OCI-LY3 (cell line): ENCODE data around the gene SPEM2.
"Not testable (repeated sequence)": the region's sequence is repeated elsewhere in the genome, so short reads cannot be mapped to it uniquely, and the experiment has no call there.

Experiments
- H2AFZ ChIP-seq: fragments of 200-600, 300-600 bp; shearing (Covaris generic); 2 replicates; pipeline ENCODE4 v1.6.0; 2014; ENCODE audit warnings: antibody characterized with exemption, low read depth, low read length
- H3K27ac ChIP-seq: fragments of 200-600, 300-600 bp; sonication (generic); 2 replicates; pipeline ENCODE4 v1.5.1; 2014; ENCODE audit warnings: mild to moderate bottlenecking, low read length, moderate library complexity, mixed read lengths
- H3K27me3 ChIP-seq: fragments of 200-600, 300-600 bp; sonication (generic); 2 replicates; pipeline ENCODE4 v1.6.1; 2014; ENCODE audit warnings: low read depth, low read length, mixed read lengths
- H3K36me3 ChIP-seq: fragments of 200-600, 300-600 bp; sonication (generic); replicated peaks from 2 replicates; pipeline ENCODE3; 2014; ENCODE audit warnings: low read depth, low read length, mixed read lengths
- H3K4me1 ChIP-seq: fragments of 300-600, 200-600 bp; sonication (generic); 2 replicates; pipeline ENCODE4 v1.6.1; 2014; ENCODE audit warnings: low read length, mixed read lengths
- H3K4me2 ChIP-seq: fragments of 200-600, 300-600 bp; sonication (generic); 2 replicates; pipeline ENCODE4 v1.6.1; 2014; ENCODE audit warnings: low read length, mixed read lengths
- H3K4me3 ChIP-seq: fragments of 300-600, 200-600 bp; sonication (generic); 2 replicates; pipeline ENCODE4 v1.5.1; 2014; ENCODE audit warnings: antibody characterized with exemption, mild to moderate bottlenecking, low read length, moderate library complexity
- H3K79me2 ChIP-seq: fragments of 300-600, 200-600 bp; shearing (Covaris generic); 2 replicates; pipeline ENCODE4 v1.6.1; 2014; ENCODE audit warnings: mild to moderate bottlenecking, low read length, mixed read lengths
- H3K9ac ChIP-seq: fragments of 300-600, 200-600 bp; shearing (Covaris generic); 2 replicates; pipeline ENCODE4 v1.6.0; 2014; ENCODE audit warnings: mild to moderate bottlenecking, low read length, moderate library complexity
- H3K9me3 ChIP-seq: fragments of 200-600, 300-600 bp; shearing (Covaris generic); 2 replicates; pipeline ENCODE4 v1.6.1; 2014; ENCODE audit warnings: low read length, mixed read lengths; ENCODE audit not compliant: insufficient read depth
- H4K20me1 ChIP-seq: fragments of 200-600, 300-600 bp; sonication (generic); 2 replicates; pipeline ENCODE4 v1.6.1; 2016; ENCODE audit warnings: low read length, mixed read lengths; ENCODE audit not compliant: insufficient read depth
- CTCF ChIP-seq: fragments of 200-600, 300-600 bp; sonication (generic); IDR thresholded peaks from 2 replicates; pipeline ENCODE4 v1.5.1; 2014; ENCODE audit warnings: antibody characterized with exemption, low read length, low read depth
- EZH2phosphoT487 ChIP-seq: fragments of 200-600 bp; shearing (Covaris generic); IDR thresholded peaks from 2 replicates; pipeline ENCODE4 v1.6.1; 2018; ENCODE audit warnings: antibody characterized with exemption, mixed run types, low read depth

The SPEM2 gene

GRCh38 chr17:7471729-7472128 lies 46.3 kb downstream of the SPEM2 start:
- H3K4me2 ChIP-seq, result no peak overlapping the region
- H3K9me3 ChIP-seq, result no peaks in the 10 kb centered on the region
- no peaks in the 10 kb centered on the region for H3K4me1 ChIP-seq
- no peak overlapping the region for H3K27ac ChIP-seq
- no peak overlapping the region for H3K4me3 ChIP-seq
- H2AFZ ChIP-seq, result no peak overlapping the region
- TF ChIP-seq EZH2phosphoT487 (no peak), CTCF (no peak)
- H3K27me3 ChIP-seq, result no peaks in the 10 kb centered on the region
- peaks cover 15% of the 10 kb centered on the region for H3K79me2 ChIP-seq
- no peaks in the 10 kb centered on the region for H3K36me3 ChIP-seq
- no peak overlapping the region for H3K9ac ChIP-seq
- H4K20me1 ChIP-seq, result peaks cover 9% of the 10 kb centered on the region; the same call in 1 of the 2 replicates

- not testable (repeated sequence) for H3K27ac ChIP-seq, H2AFZ ChIP-seq, H3K4me1 ChIP-seq, H3K4me3 ChIP-seq, H3K9ac ChIP-seq, H3K4me2 ChIP-seq, H3K27me3 ChIP-seq, H3K9me3 ChIP-seq, H3K36me3 ChIP-seq
- H3K79me2 ChIP-seq, result peaks cover 42% of the 10 kb centered on the region
- peaks cover 19% of the 10 kb centered on the region; the same call in 1 of the 2 replicates for H4K20me1 ChIP-seq
These were observed 49.4 kb downstream of the SPEM2 start for GRCh38 chr17:7474767-7475166.

DNA sequence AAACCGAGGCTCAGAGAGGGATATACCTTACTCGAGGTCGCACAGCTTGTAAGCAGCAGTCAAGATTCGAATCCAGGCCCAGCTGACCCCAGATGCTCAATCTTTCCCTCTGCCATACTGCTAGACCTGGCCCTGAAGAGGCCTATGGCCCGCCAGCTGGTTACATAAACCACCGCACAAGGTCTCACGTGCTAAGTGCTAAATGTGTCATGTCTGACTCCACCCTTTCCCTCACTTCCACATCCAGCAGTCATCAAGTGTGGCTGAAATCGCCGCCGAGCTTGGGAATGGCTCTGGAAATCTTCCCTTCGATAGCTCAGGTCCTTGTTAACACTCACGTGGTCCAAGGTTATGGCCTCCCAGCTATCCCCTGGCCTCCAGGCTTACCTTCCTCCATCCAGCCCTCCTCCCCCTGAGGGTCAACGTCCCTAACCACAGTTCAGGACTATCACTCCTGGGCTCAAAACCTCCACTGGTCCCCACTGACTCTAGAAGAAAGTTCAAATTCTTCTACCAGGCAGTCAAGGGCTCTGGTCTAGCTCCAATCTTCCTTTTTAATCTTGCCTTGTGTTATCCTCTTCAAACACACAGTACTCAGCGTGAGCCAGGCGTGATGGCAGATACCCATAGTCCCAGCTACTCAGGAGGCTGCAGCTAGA lies 50.5 kb downstream of the SPEM2 start:
- no peak overlapping the region for H2AFZ ChIP-seq
- peaks cover 19% of the 10 kb centered on the region; the same call in 1 of the 2 replicates for H4K20me1 ChIP-seq
- peaks cover 10% of the 10 kb centered on the region; the same call in 1 of the 2 replicates for H3K4me1 ChIP-seq
- TF ChIP-seq EZH2phosphoT487, result no peak
- TF ChIP-seq CTCF, result no peak
- no peak overlapping the region for H3K4me3 ChIP-seq
- no peaks in the 10 kb centered on the region for H3K9me3 ChIP-seq
- no peak overlapping the region for H3K27ac ChIP-seq
- no peak overlapping the region for H3K4me2 ChIP-seq
- H3K79me2 ChIP-seq, result peaks cover 47% of the 10 kb centered on the region
- no peaks in the 10 kb centered on the region for H3K27me3 ChIP-seq
- no peaks in the 10 kb centered on the region for H3K36me3 ChIP-seq
- H3K9ac ChIP-seq, result no peak overlapping the region

DNA sequence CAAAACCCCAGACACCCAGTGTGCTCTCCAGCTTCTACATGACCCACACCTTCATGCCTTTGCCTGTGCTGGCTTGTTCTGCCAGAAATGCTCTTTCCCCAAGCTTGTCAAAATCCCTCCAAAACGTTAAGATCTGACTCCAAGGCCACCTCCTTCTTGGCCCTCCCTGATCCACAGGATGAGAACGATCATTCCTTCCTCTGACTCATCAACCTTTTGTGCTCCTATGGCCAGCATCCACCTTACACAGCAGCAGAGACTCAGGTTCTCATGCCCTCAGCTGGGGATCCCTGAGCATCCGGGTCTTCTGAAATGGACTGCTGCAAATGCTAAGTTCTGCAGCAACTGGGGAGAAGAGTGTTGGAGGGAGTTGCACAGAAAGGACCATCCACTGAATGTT lies 51.1 kb downstream of the SPEM2 start:
- Histone ChIP-seq H2AFZ (no peak overlapping the region), H3K27me3 (no peaks in the 10 kb centered on the region), H3K9ac (no peak overlapping the region), H4K20me1 (peaks cover 19% of the 10 kb centered on the region; the same call in 1 of the 2 replicates), H3K27ac (no peak overlapping the region), H3K9me3 (no peaks in the 10 kb centered on the region), H3K4me3 (no peak overlapping the region), H3K4me2 (no peak overlapping the region), H3K79me2 (peaks cover 47% of the 10 kb centered on the region), H3K36me3 (no peaks in the 10 kb centered on the region), H3K4me1 (peaks cover 10% of the 10 kb centered on the region; the same call in 1 of the 2 replicates)
- TF ChIP-seq CTCF, result no peak
